Erythroblast (primary cell): ENCODE data around the gene COL12A1.

ENCODE experiments used
- GATA1 ChIP-seq: IDR thresholded peaks from 2 replicates; pipeline ENCODE4 v1.6.1; 2011; ENCODE audit warnings: low read depth, mild to moderate bottlenecking, control low read depth, low read length, moderate library complexity
- POLR2A ChIP-seq: IDR thresholded peaks from 2 replicates; pipeline ENCODE4 v1.6.1; 2011; ENCODE audit warnings: mild to moderate bottlenecking, low read length

GRCh38 chr6:75149696-75150095 is 56.2 kb downstream of the COL12A1 start:
- TF ChIP-seq POLR2A (no peak), GATA1 (no peak)
